ENCODE data around the gene SLC13A4. TPM values are rescaled to one million over a fixed set of nuclear protein-coding genes. Genes with fewer than 3 reads are reported as not detected.

The SLC13A4 gene
- total RNA-seq, 1 donor from 2014 or later: 0.07 TPM

GRCh38 chr7:135774284-135774683 is 46.3 kb upstream of the SLC13A4 start:
- Histone ChIP-seq H3K27me3 (ENCODE audit: insufficient read depth, low read length) (no peaks in the 10 kb centered on the region), H3K4me3 (ENCODE audit: insufficient read depth, low read depth, low read length) (no peak overlapping the region), H3K79me2 (ENCODE audit: insufficient read depth, low read length) (no peaks in the 10 kb centered on the region), H3K9ac (ENCODE audit: low read length) (no peak overlapping the region), H3K4me1 (ENCODE audit: insufficient read depth, low read length) (peaks cover 19% of the 10 kb centered on the region), H3K27ac (ENCODE audit: low read depth, low read length) (peak overlapping the region; percentile 20), H3K4me2 (ENCODE audit: low read length) (peak overlapping the region; percentile 28), H2AFZ (ENCODE audit: low read depth, low read length) (peak overlapping the region; percentile 70), H3K9me3 (ENCODE audit: insufficient read depth, low read depth, low read length) (no peaks in the 10 kb centered on the region), H4K20me1 (ENCODE audit: insufficient read depth, low read length) (no peaks in the 10 kb centered on the region), H3K36me3 (ENCODE audit: insufficient read depth, low read length) (no peaks in the 10 kb centered on the region)
- Mint-ChIP-seq H3K27me3 (ENCODE audit: low read depth, unreplicated experiment) (no peaks in the 10 kb centered on the region), H3K4me3 (ENCODE audit: unreplicated experiment) (no peak overlapping the region), H3K36me3 (ENCODE audit: low read depth, unreplicated experiment) (no peaks in the 10 kb centered on the region), H3K27ac (ENCODE audit: unreplicated experiment) (peak overlapping the region; percentile 81), H3K4me1 (ENCODE audit: low read depth, unreplicated experiment) (peaks cover 27% of the 10 kb centered on the region), H3K9me3 (ENCODE audit: unreplicated experiment) (no peaks in the 10 kb centered on the region)
- DNase-seq (ENCODE audit: low read depth) (peak; percentile 86), FAIRE-seq (peak; percentile 93)
- TF ChIP-seq CTCF (IDR thresholded peaks at IDR 0.05; ENCODE audit: insufficient read depth, low read depth, low read length) (no peak), EZH2 (IDR thresholded peaks at IDR 0.05; ENCODE audit: insufficient read depth, low read length) (no peak)

DNA sequence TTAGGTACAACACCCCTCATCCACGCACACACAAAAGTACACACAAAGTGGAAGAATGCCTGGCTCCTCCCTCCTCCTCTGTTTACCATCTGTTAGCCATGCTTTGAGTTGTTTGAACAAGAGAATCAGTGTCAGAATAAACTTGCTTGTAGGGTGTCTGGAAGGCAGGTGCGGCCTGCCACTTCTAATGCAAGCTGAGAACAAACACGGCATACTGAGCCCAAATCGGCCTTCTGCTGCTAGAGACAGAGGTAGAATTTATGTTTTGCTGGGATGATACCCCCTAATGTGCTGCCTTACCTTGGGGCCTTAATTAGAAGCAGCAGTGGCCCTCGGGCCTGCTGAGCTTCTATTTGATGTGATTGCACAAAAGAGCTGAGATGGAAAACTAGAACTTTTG is 45.5 kb upstream of the SLC13A4 start:
- no peak overlapping the region for H3K27ac ChIP-seq (ENCODE audit: low read depth, low read length)
- no peaks in the 10 kb centered on the region for H3K27me3 ChIP-seq (ENCODE audit: insufficient read depth, low read length)
- H3K36me3 ChIP-seq (ENCODE audit: insufficient read depth, low read length): no peaks in the 10 kb centered on the region
- FAIRE-seq (no peak), DNase-seq (ENCODE audit: low read depth) (no peak)
- H3K4me1 ChIP-seq (ENCODE audit: insufficient read depth, low read length): peaks cover 19% of the 10 kb centered on the region
- no peak overlapping the region for H3K4me3 ChIP-seq (ENCODE audit: insufficient read depth, low read depth, low read length)
- H3K27me3 Mint-ChIP-seq (ENCODE audit: low read depth, unreplicated experiment): peaks cover 2% of the 10 kb centered on the region
- H3K79me2 ChIP-seq (ENCODE audit: insufficient read depth, low read length): no peaks in the 10 kb centered on the region
- H3K4me2 ChIP-seq (ENCODE audit: low read length): no peak overlapping the region
- peak overlapping the region; percentile 95 for H3K27ac Mint-ChIP-seq (ENCODE audit: unreplicated experiment)
- no peaks in the 10 kb centered on the region for H3K9me3 Mint-ChIP-seq (ENCODE audit: unreplicated experiment)
- no peaks in the 10 kb centered on the region for H3K36me3 Mint-ChIP-seq (ENCODE audit: low read depth, unreplicated experiment)
- H2AFZ ChIP-seq (ENCODE audit: low read depth, low read length): no peak overlapping the region
- no peaks in the 10 kb centered on the region for H4K20me1 ChIP-seq (ENCODE audit: insufficient read depth, low read length)
- TF ChIP-seq CTCF (IDR thresholded peaks at IDR 0.05; ENCODE audit: insufficient read depth, low read depth, low read length): no peak
- no peak for TF ChIP-seq EZH2 (IDR thresholded peaks at IDR 0.05; ENCODE audit: insufficient read depth, low read length)
- peaks cover 27% of the 10 kb centered on the region for H3K4me1 Mint-ChIP-seq (ENCODE audit: low read depth, unreplicated experiment)
- no peaks in the 10 kb centered on the region for H3K9me3 ChIP-seq (ENCODE audit: insufficient read depth, low read depth, low read length)
- H3K9ac ChIP-seq (ENCODE audit: low read length): no peak overlapping the region
- H3K4me3 Mint-ChIP-seq (ENCODE audit: unreplicated experiment): no peak overlapping the region

GRCh38 chr7:135772639-135773222 is 44.7 kb upstream of the SLC13A4 start:
- no peaks in the 10 kb centered on the region for H3K9me3 ChIP-seq (ENCODE audit: insufficient read depth, low read depth, low read length)
- H3K36me3 ChIP-seq (ENCODE audit: insufficient read depth, low read length): no peaks in the 10 kb centered on the region
- peaks cover 19% of the 10 kb centered on the region for H3K4me1 ChIP-seq (ENCODE audit: insufficient read depth, low read length)
- H3K27me3 ChIP-seq (ENCODE audit: insufficient read depth, low read length): no peaks in the 10 kb centered on the region
- H3K4me2 ChIP-seq (ENCODE audit: low read length): no peak overlapping the region
- Mint-ChIP-seq H3K4me3 (ENCODE audit: unreplicated experiment) (no peak overlapping the region), H3K27me3 (ENCODE audit: low read depth, unreplicated experiment) (peaks cover 4% of the 10 kb centered on the region), H3K27ac (ENCODE audit: unreplicated experiment) (peak overlapping the region; percentile 95), H3K4me1 (ENCODE audit: low read depth, unreplicated experiment) (peaks cover 27% of the 10 kb centered on the region), H3K36me3 (ENCODE audit: low read depth, unreplicated experiment) (no peaks in the 10 kb centered on the region), H3K9me3 (ENCODE audit: unreplicated experiment) (no peaks in the 10 kb centered on the region)
- no peaks in the 10 kb centered on the region for H3K79me2 ChIP-seq (ENCODE audit: insufficient read depth, low read length)
- H2AFZ ChIP-seq (ENCODE audit: low read depth, low read length): peak overlapping the region; percentile 13
- H3K4me3 ChIP-seq (ENCODE audit: insufficient read depth, low read depth, low read length): no peak overlapping the region
- no peaks in the 10 kb centered on the region for H4K20me1 ChIP-seq (ENCODE audit: insufficient read depth, low read length)
- TF ChIP-seq CTCF (IDR thresholded peaks at IDR 0.05; ENCODE audit: insufficient read depth, low read depth, low read length): no peak
- TF ChIP-seq EZH2 (IDR thresholded peaks at IDR 0.05; ENCODE audit: insufficient read depth, low read length): no peak
- FAIRE-seq (no peak), DNase-seq (ENCODE audit: low read depth) (no peak)
- no peak overlapping the region for H3K9ac ChIP-seq (ENCODE audit: low read length)
- peak overlapping the region; percentile 23 for H3K27ac ChIP-seq (ENCODE audit: low read depth, low read length)

All from astrocyte (in vitro differentiated cells and primary cell).